Body of pancreas (tissue), 4 donors: Measurements from ENCODE around the gene MRPL47. TPM values are rescaled to one million over a fixed set of nuclear protein-coding genes. Genes with fewer than 3 reads are reported as not detected.

Experiments used
- ATAC-seq: fragments of 150-250 bp; one replicate; pipeline ENCODE4 v1.9.1; 2016
- DNase-seq, 4 donors: peaks; one replicate each; pipeline ENCODE4 v3.0.0-alpha.2; 2019
- H3K27ac ChIP-seq, 4 donors: fragments of 200-600 bp; sonication (generic); 1 replicate in 3 of 4; 2 replicates in 1 of 4; pipeline versions ENCODE4 v1.5.1 to v1.6.1; 2016 to 2019; ENCODE audit warnings: mild to moderate bottlenecking in 1 of 4, mixed read lengths in 1 of 4, moderate library complexity in 1 of 4
- H3K27me3 ChIP-seq, 2 donors: fragments of 200-600 bp; sonication (generic); one replicate each; pipeline ENCODE4 v1.6.0; 2016; ENCODE audit warnings: mild to moderate bottlenecking in 1 of 2
- H3K36me3 ChIP-seq, 2 donors: fragments of 200-600 bp; sonication (generic); replicated peaks in 1 of 2; 2 replicates each; pipeline ENCODE4 v1.5.1; 2016; ENCODE audit warnings: low read depth in 2 of 2; ENCODE audit not compliant: insufficient read depth in 1 of 2
- H3K4me1 ChIP-seq: fragments of 200-600 bp; sonication (generic); one replicate; pipeline ENCODE4 v1.6.0; 2016
- H3K4me3 ChIP-seq, 2 donors: fragments of 200-600 bp; sonication (generic); 1 replicate in 1 of 2; 2 replicates in 1 of 2; pipeline ENCODE4 v1.5.1; 2016 to 2019
- H3K9me3 ChIP-seq, 3 donors: fragments of 200-600 bp; sonication (generic); 1 replicate in 2 of 3; 2 replicates in 1 of 3; pipeline ENCODE4 v1.5.1; 2016
- CTCF ChIP-seq, 7 experiments: fragments of 450-650 bp in 4 of 7; fragments of 200-600 bp in 3 of 7; sonication (generic) in 3 of 7; IDR thresholded peaks; one replicate each; pipeline ENCODE4 v1.5.1; 2016 to 2019; ENCODE audit warnings: antibody characterized with exemption in 7 of 7
- POLR2A ChIP-seq, 3 donors: fragments of 450-650 bp; IDR thresholded peaks; one replicate each; pipeline ENCODE4 v1.6.1; 2016; ENCODE audit warnings: antibody characterized with exemption in 3 of 3, mild to moderate bottlenecking in 2 of 3
- WGBS, 2 donors: methylation state at CpG; one replicate each; pipeline ENCODE4 v1.1.5; 2017; 5-methylcytosine and 5-hydroxymethylcytosine counted together
- intact Hi-C: fragments of 100-400 bp; cut with DNase I; formaldehyde crosslinking; loops from one replicate; pipeline ENCODE4 v1.15.1; 2023
- small RNA-seq: library from RNA; depleted of rRNA; stranded (forward); fragments of <200 nt; gene quantifications from one replicate; pipeline ENCODE3, GENCODE V24; 2016
- total RNA-seq, 2 donors: library from RNA; depleted of rRNA; stranded (reverse); fragments of >200 nt; gene quantifications; one replicate each; pipeline ENCODE4 v1.1.0, GENCODE V29; 2016

MRPL47 gene
- total RNA-seq, 2 donors from 2014 or later, result 5.3 to 8.6 TPM

GRCh38 chr3:179542375-179542774 lies 62.1 kb downstream of the MRPL47 start:
- H3K4me1 ChIP-seq, result no peaks in the 10 kb centered on the region
- ATAC-seq, result no peak
- DNase-seq, result no peak
- H3K27ac ChIP-seq, result no peak overlapping the region
- no peak overlapping the region for H3K4me3 ChIP-seq
- TF ChIP-seq CTCF (IDR thresholded peaks at IDR 0.05) (no peak), POLR2A (IDR thresholded peaks at IDR 0.05) (no peak)
- intact Hi-C loops, result no loop called here
- no peaks in the 10 kb centered on the region for H3K27me3 ChIP-seq
- H3K36me3 ChIP-seq, result no peaks in the 10 kb centered on the region
- H3K9me3 ChIP-seq, result no peaks in the 10 kb centered on the region

- intact Hi-C loops, result no loop called here
- WGBS, 2 donors, result 95 to 100% methylated on average over 1 of the region's 1 CpG
- no peak for ATAC-seq
- no peak for DNase-seq
- Histone ChIP-seq H3K36me3 (no peaks in the 10 kb centered on the region), H3K4me1 (no peaks in the 10 kb centered on the region), H3K27ac (no peak overlapping the region), H3K4me3 (no peak overlapping the region), H3K27me3 (no peaks in the 10 kb centered on the region), H3K9me3 (no peaks in the 10 kb centered on the region)
- TF ChIP-seq POLR2A (IDR thresholded peaks at IDR 0.05), result no peak
- no peak for TF ChIP-seq CTCF (IDR thresholded peaks at IDR 0.05)
Observed at GRCh38 chr3:179541596-179541995, 62.8 kb downstream of the MRPL47 start.

- no peaks in the 10 kb centered on the region for H3K4me1 ChIP-seq
- no peaks in the 10 kb centered on the region for H3K36me3 ChIP-seq
- ATAC-seq (no peak), DNase-seq (no peak)
- no peak overlapping the region for H3K4me3 ChIP-seq
- no peaks in the 10 kb centered on the region for H3K9me3 ChIP-seq
- TF ChIP-seq POLR2A (IDR thresholded peaks at IDR 0.05), result no peak
- no peaks in the 10 kb centered on the region for H3K27me3 ChIP-seq
- intact Hi-C loops, result no loop called here
- no peak overlapping the region for H3K27ac ChIP-seq
- 75 to 81% methylated on average over 2 of the region's 2 CpGs for WGBS, 2 donors
Observed at GRCh38 chr3:179541094-179541493, 63.3 kb downstream of the MRPL47 start.

Small RNA genes lying within 50 kb of the gene (small RNA-seq; reads per million reads assigned to genes)
- gene AC090425.1 (not detected), gene RF01210 (not detected)

Other genes starting within 250 kb of the MRPL47 start
- 10 to 100 TPM in 1 of 2 donors, 1 to 10 TPM in 1; 7.3 to 20.4 TPM for gene GNB4, start 153.2 kb downstream of the MRPL47 start, total RNA-seq
- 10 to 100 TPM; 23.1 to 25.2 TPM for gene ACTL6A, start 41.7 kb downstream of the MRPL47 start, total RNA-seq
- gene NDUFB5, start 156 bp upstream of the MRPL47 start, total RNA-seq, result 10 to 100 TPM; 41.9 to 73.7 TPM
- gene USP13, start 48.4 kb upstream of the MRPL47 start, total RNA-seq, result 1 to 10 TPM; 5.4 to 6.9 TPM